NCI-H345 treated with DMSO at 0.1 percent for 48 hours (cell line): ENCODE results near the gene CANT1.
"Not testable (repeated sequence)": the region's sequence is repeated elsewhere in the genome, so short reads cannot be mapped to it uniquely, and the experiment has no call there.

ENCODE experiments used
- DNase-seq: peaks from one replicate; lab custom pipeline; 2025; ENCODE audit not compliant: unreplicated experiment; lab: John Stamatoyannopoulos, UW

The CANT1 gene

GRCh38 chr17:78962984-78963348, 46.6 kb downstream of the CANT1 start:
- DNase-seq = not testable (repeated sequence)

GRCh38 chr17:78962345-78962983, 47.1 kb downstream of the CANT1 start:
- DNase-seq = no peak

GRCh38 chr17:78961571-78961970, 48.0 kb downstream of the CANT1 start:
- DNase-seq = no peak

DNA sequence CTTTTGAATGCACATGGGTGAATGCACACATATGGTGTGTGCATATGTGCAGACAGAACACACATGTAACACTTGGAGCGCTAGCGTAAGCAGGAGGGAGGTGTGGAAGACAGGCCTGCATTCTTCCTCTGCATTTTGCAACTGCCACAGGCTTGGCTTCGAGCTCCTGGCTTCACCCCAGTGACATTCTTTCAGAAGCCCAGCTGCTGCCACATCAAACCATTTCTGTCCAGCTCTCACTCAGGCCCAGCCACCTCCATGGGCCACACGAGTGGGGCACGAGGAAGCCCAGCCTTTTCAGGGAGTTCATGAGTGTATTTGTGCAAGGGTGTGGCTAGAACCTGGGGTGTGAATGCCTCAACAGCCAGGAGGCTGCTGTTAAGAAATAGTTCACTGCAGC, 48.6 kb downstream of the CANT1 start:
- no peak for DNase-seq

DNA sequence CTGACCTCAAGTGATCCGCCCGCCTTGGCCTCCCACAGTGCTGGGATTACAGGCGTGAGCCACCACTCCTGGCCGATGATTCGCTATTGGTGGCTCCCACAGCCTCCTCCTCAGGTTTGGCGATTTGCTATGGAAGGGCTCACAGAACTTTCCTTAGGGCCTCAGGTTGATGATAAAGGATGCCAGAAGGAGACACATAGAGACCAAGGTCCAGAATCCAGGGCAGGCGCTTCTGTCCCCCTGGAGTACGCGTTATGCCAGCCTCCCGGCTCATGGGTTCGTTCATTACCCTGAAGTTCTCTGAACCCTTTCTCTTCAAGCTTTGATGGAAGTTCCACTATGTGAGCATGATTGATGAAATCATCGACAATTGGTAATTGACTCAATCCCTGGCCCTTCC, 49.8 kb downstream of the CANT1 start:
- no peak for DNase-seq

- no peak for DNase-seq
Observed at GRCh38 chr17:78958641-78959127, 50.9 kb downstream of the CANT1 start.

DNA sequence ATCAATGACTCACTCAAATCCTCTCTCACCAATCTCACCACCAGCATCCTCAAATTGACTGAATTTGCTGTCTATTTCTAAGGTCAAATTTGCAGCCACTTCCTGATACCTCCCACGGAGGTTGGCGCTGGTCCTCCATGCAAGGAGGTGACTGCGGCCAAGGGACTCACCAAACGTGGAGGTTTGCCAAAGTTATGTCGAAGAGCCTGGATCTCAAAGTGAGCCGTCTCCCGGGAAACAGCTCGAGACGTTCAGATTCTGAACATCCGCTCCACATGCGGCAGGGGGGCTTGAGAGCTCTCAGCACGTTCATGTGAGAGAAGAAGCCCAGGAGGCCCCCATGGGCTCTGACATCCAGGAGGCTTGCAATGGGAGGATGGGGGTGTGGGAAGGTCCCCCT, 52.4 kb downstream of the CANT1 start:
- no peak for DNase-seq

- no peak for DNase-seq
Observed at GRCh38 chr17:78956254-78956653, 53.3 kb downstream of the CANT1 start.

- no peak for DNase-seq
Observed at GRCh38 chr17:78954684-78955083, 54.9 kb downstream of the CANT1 start.

DNA sequence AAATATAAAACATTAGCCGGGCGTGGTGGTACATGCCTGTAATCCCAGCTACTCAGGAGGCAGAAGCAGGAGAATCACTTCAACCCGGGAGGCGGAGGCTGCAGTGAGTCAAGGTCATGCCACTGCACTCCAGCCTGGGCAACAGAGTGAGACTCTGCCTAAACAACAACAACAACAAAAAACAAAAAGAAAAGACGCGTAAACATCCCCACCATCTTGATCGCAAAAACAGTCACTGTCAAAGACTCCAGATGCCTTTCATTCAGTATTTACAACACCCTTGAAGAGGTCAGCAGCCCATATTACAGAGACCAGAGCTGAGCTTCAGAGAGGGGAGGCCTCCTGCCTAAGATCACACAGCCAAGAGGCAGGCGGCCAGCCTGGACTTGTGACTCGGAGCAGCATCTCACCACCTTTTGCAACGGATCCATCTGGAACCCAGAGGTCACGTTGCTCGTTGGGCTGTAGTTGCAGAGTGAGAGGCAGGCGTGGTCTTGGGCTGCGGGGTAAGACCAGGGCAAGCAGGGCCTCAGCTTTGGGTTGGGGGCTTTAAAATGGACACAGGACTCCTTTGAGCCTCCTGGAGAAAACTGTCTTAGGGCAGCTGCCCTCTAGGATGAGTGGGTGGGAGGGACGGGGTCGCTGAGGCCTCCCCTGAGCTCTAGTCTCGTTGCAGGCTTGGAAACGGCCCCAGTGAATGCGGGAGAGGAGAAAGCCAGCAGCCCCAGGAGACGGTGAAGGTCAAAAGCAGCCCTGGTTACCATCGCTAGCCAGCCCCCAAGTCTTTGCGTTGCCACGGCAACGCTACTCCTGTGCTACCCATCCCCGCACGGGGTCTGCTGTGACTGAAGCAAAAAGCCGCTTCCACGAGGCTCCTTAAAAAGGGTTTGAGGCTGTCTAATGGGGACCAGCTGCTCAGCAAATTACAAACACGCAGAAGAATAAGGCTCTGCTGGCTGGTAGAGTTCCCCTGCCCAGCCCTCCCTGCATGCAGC, 55.9 kb downstream of the CANT1 start:
- no peak for DNase-seq

DNA sequence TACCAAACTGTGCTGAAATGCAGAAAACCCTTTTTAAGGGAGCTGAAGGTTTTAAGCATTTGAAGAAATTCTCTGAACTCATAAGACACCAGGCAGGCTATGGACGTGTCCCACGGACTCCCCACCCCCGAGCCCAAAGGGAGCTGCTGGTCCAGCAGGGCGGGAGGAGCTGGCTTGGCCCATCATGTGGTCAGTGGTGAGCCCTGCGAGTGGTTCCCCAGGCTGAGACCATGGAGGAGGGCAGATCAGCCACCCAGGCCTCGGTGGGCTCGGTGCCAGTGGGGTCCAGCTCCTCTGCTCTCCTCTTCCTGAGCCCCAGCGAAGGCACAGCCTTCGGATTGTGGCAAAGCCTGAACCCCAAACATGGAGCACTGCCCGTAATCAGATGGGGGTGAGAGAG, 56.9 kb downstream of the CANT1 start:
- no peak for DNase-seq

DNA sequence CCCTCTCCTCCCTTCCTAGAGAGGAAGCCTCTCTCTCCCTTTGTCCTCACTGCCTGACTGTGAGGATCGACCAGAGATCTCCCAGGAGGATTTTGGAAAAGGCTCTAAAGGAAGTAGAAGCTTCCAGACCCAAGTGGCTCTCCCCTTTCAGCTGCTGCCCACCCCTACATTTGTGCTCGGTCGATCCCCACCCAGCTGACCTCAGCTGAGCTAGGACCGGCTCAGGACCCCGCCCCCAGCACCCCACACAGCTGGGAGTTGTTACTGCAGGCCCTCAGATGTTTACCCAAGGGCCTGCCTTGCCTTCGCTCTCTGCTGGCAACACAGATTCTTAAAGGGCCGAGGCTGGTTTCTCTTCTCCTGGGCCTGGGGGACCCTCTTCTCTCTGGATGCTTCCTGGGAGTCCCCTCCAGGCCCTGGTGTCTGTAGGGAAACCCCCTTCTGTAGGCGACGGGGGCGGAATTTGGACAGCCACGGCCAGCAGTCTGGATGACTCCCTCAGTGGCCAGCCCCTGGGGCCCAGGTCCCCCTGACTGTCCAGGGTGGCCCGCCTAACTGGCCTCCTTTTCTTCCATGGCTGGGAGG, 57.5 kb downstream of the CANT1 start:
- DNase-seq = no peak

GRCh38 chr17:78950870-78951269, 58.7 kb downstream of the CANT1 start:
- no peak for DNase-seq

DNA sequence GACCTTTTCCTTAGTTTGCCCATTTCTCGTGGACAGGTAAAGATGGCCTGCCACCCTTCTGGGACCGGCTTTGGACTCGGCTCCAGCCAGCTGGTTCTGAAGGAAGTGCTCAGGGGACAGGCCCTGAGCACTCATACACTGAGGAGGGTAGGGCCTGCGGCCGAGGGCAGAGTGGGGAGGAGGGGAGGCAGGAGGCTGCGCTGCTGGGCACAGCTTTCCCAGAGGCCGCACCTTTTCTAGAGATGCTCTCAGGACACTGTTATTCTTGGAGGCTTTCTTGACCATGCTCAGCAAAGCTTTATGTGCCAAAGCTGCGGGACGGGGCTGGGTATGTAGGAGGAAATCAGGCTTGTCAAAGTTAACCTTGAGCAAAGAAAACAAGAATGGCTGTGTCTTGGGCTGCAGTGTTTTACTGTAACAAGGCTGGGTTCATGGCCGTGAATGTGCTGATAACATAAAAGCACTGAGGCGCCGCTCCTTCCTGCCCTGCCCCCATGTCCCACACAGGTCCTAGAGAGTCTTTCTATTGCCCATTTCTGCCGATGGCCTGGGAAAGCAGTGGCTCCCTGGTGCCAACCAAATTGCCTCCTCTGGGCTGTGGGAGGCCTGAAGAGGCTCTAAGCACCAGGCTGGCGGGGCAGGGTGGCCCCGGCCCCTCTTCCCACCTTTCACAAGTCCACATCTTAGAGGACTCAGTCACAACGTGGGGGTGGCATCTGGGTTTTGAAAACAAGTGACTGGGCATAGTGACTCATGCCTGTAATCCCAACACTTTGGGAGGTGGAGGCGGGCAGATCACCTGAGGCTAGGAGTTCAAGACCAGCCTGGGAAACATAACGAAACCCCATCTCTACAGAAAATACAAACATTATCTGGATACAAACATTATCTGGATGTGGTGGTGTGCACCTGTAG, 62.1 kb downstream of the CANT1 start:
- no peak for DNase-seq

GRCh38 chr17:78946631-78947030, 62.9 kb downstream of the CANT1 start:
- DNase-seq = no peak

- DNase-seq = no peak
Observed at GRCh38 chr17:78946131-78946530, 63.4 kb downstream of the CANT1 start.

GRCh38 chr17:78945455-78945854, 64.1 kb downstream of the CANT1 start:
- not testable (repeated sequence) for DNase-seq

- no peak for DNase-seq
Observed at GRCh38 chr17:78944956-78945355, 64.6 kb downstream of the CANT1 start.

GRCh38 chr17:78944026-78944425, 65.5 kb downstream of the CANT1 start:
- no peak for DNase-seq
